DND-41 (cell line): Measurements from ENCODE around the gene ZNF593.

Experiments used
- ATAC-seq: fragments of 200-7000 bp; cut with Tn5 transposase; 3 replicates; pipeline ENCODE4 v1.9.1; 2021; ENCODE audit warnings: low read depth; ENCODE audit not compliant: insufficient read depth
- DNase-seq: peaks from one replicate; pipeline ENCODE4 v3.0.0-alpha.2; 2020
- H2AFZ ChIP-seq: 2 replicates; pipeline ENCODE4 v1.6.0; 2012; ENCODE audit warnings: low read depth, low read length
- H3K27ac ChIP-seq: 2 replicates; pipeline ENCODE4 v1.5.1; 2012; ENCODE audit warnings: low read length, inconsistent platforms
- H3K27me3 ChIP-seq: fragments of 200-600 bp; sonication (generic); 2 replicates; pipeline ENCODE4 v1.6.0; 2012; ENCODE audit warnings: low read length, mild to moderate bottlenecking, inconsistent platforms; ENCODE audit not compliant: insufficient read depth, poor library complexity
- H3K36me3 ChIP-seq: 2 replicates; pipeline ENCODE4 v1.5.1; 2012; ENCODE audit warnings: low read length, inconsistent platforms; ENCODE audit not compliant: insufficient read depth
- H3K4me1 ChIP-seq: 2 replicates; pipeline ENCODE4 v1.5.1; 2012; ENCODE audit warnings: mild to moderate bottlenecking, low read length; ENCODE audit not compliant: insufficient read depth
- H3K4me2 ChIP-seq: 2 replicates; pipeline ENCODE4 v1.6.0; 2012; ENCODE audit warnings: mild to moderate bottlenecking, moderate library complexity, low read length, inconsistent platforms; ENCODE audit not compliant: insufficient read depth
- H3K4me3 ChIP-seq, 2 experiments: fragments of 200-600 bp in 1 of 2; shearing (Covaris generic) in 1 of 2; 2 replicates each; pipeline ENCODE4 v1.5.1; 2012 to 2016; ENCODE audit warnings: inconsistent platforms in 2 of 2, low read length in 2 of 2, mild to moderate bottlenecking in 2 of 2, low read depth in 1 of 2, moderate library complexity in 1 of 2
- H3K79me2 ChIP-seq: 2 replicates; pipeline ENCODE4 v1.6.0; 2012; ENCODE audit warnings: low read length, inconsistent platforms; ENCODE audit not compliant: insufficient read depth
- H3K9ac ChIP-seq: 2 replicates; pipeline ENCODE4 v1.6.0; 2012; ENCODE audit warnings: low read depth, mild to moderate bottlenecking, inconsistent platforms, low read length, moderate library complexity
- H3K9me3 ChIP-seq: 2 replicates; pipeline ENCODE4 v1.5.1; 2012; ENCODE audit warnings: low read length, moderate library complexity, mild to moderate bottlenecking, inconsistent platforms; ENCODE audit not compliant: insufficient read depth, severe bottlenecking
- H4K20me1 ChIP-seq: 2 replicates; pipeline ENCODE4 v1.6.0; 2012; ENCODE audit warnings: low read length; ENCODE audit not compliant: insufficient read depth
- CTCF ChIP-seq: IDR thresholded peaks from 2 replicates; pipeline ENCODE4 v1.5.1; 2012; ENCODE audit warnings: borderline replicate concordance, low read length, moderate library complexity, mild to moderate bottlenecking; ENCODE audit not compliant: poor library complexity, severe bottlenecking; ENCODE audit errors: extremely low read depth
- EZH2 ChIP-seq: IDR thresholded peaks from 3 replicates; pipeline ENCODE4 v1.6.1; 2012; ENCODE audit warnings: borderline replicate concordance, low read depth, mild to moderate bottlenecking, moderate library complexity, low read length, inconsistent platforms; ENCODE audit not compliant: severe bottlenecking

The ZNF593 gene

GRCh38 chr1:26168410-26169197 is 1.1 kb upstream of the ZNF593 start, which contains the start of gene C1orf232:
C1orf232 (minus strand) TSS chr1:26168963; CDS start chr1:26168499, 464 bp downstream.
- peaks cover 12% of the 10 kb centered on the region for H3K27me3 ChIP-seq
- H3K36me3 ChIP-seq, result peaks cover 5% of the 10 kb centered on the region
- peak within 1 kb of the TSS; percentile 95 for H2AFZ ChIP-seq
- TF ChIP-seq EZH2 (no peak), CTCF (no peak)
- H3K4me3 ChIP-seq, result peak within 1 kb of the TSS; percentile 56 to 84; a peak in 3 of 4 replicates
- peak within 1 kb of the TSS; percentile 45; the same call in 1 of the 2 replicates for H3K27ac ChIP-seq
- peaks cover 29% of the 10 kb centered on the region for H3K4me1 ChIP-seq
- no peaks in the 10 kb centered on the region for H3K9me3 ChIP-seq
- H3K79me2 ChIP-seq, result peaks cover 3% of the 10 kb centered on the region; the same call in 1 of the 2 replicates
- DNase-seq (no peak), ATAC-seq (no peak)
- peak within 1 kb of the TSS; percentile 81 for H3K4me2 ChIP-seq
- no peaks in the 10 kb centered on the region for H4K20me1 ChIP-seq
- peak within 1 kb of the TSS; percentile 83 for H3K9ac ChIP-seq

DNA sequence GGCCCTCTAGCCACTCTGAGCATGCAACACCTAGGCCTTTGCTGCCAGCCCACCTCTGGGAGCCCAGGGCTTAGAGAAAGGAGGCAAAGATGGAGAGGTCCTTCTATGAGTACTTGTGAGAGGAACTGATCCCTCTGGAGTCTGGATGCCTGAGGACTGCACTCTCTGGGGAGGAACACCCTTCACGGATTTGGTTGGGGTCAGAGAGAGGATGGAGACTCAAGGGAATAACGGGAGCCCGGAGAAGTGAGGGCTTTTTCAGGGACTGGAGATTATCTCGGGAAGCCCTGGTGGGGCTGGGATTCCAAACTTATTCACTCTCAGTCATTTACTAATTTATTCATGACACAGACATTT is 532 bp upstream of the ZNF593 start:
- TF ChIP-seq CTCF, result no peak
- TF ChIP-seq EZH2, result no peak

GRCh38 chr1:26170472-26170821 is 739 bp downstream of the ZNF593 start:
- Histone ChIP-seq H3K9me3 (no peaks in the 10 kb centered on the region), H3K27me3 (peaks cover 3% of the 10 kb centered on the region), H4K20me1 (no peaks in the 10 kb centered on the region), H3K36me3 (peaks cover 5% of the 10 kb centered on the region), H3K4me1 (peaks cover 23% of the 10 kb centered on the region), H3K4me3 (peak overlapping the region; percentile 56 to 84; a peak in 3 of 4 replicates), H3K27ac (peak overlapping the region; percentile 45; the same call in 1 of the 2 replicates), H2AFZ (peak overlapping the region; percentile 95), H3K4me2 (peak overlapping the region; percentile 81), H3K9ac (peak overlapping the region; percentile 83), H3K79me2 (peaks cover 3% of the 10 kb centered on the region; the same call in 1 of the 2 replicates)
- DNase-seq (no peak), ATAC-seq (no peak)
- no peak for TF ChIP-seq CTCF

More for the DNA sequence above, 532 bp upstream of the ZNF593 start:
- Histone ChIP-seq H3K4me1 (peaks cover 23% of the 10 kb centered on the region), H3K9ac (peak overlapping the region; percentile 83), H2AFZ (peak overlapping the region; percentile 95), H3K36me3 (peaks cover 5% of the 10 kb centered on the region), H3K27me3 (peaks cover 9% of the 10 kb centered on the region), H3K9me3 (no peaks in the 10 kb centered on the region), H3K4me3 (peak overlapping the region in 1 of 2 experiments; percentile 84; a peak in 2 of 4 replicates), H3K79me2 (peaks cover 3% of the 10 kb centered on the region; the same call in 1 of the 2 replicates), H4K20me1 (no peaks in the 10 kb centered on the region), H3K4me2 (peak overlapping the region; percentile 81), H3K27ac (no peak overlapping the region; the same call in 1 of the 2 replicates)
- DNase-seq (no peak), ATAC-seq (no peak)
